Sigmoid colon (tissue), 7 donors: ENCODE data around the gene NDUFA12. TPM values are rescaled to one million over a fixed set of nuclear protein-coding genes. Genes with fewer than 3 reads are reported as not detected.

ENCODE experiments used
- DNase-seq: peaks from one replicate; pipeline ENCODE4 v3.0.0-alpha.2; 2019
- H3K27ac ChIP-seq, 4 donors: fragments of 200-600 bp; sonication (generic); one replicate each; pipeline ENCODE4 v1.5.1; 2016 to 2019; ENCODE audit warnings: mild to moderate bottlenecking in 1 of 4
- H3K27me3 ChIP-seq, 3 donors: fragments of 200-600 bp; sonication (generic); one replicate each; pipeline ENCODE4 v1.5.1; 2019; ENCODE audit warnings: mild to moderate bottlenecking in 1 of 3
- H3K36me3 ChIP-seq, 4 donors: fragments of 200-600 bp; sonication (generic); one replicate each; pipeline ENCODE4 v1.5.1; 2016 to 2019
- H3K4me1 ChIP-seq, 4 donors: fragments of 200-600 bp; sonication (generic); one replicate each; pipeline ENCODE4 v1.5.1; 2017 to 2019
- H3K4me3 ChIP-seq, 4 donors: fragments of 200-600 bp; sonication (generic); one replicate each; pipeline ENCODE4 v1.5.1; 2017 to 2019; ENCODE audit warnings: mild to moderate bottlenecking in 2 of 4, moderate library complexity in 1 of 4
- H3K9me3 ChIP-seq, 4 donors: fragments of 200-600 bp in 3 of 4; sonication (generic) in 3 of 4; one replicate each; pipeline versions ENCODE4 v1.5.1 to v1.6.1; 2013 to 2019
- EP300 ChIP-seq, 4 donors: sonication (generic); formaldehyde crosslinking; IDR thresholded peaks; one replicate each; pipeline ENCODE4 v1.6.1; 2017; ENCODE audit warnings: antibody characterized with exemption in 4 of 4
- POLR2A ChIP-seq, 2 donors: fragments of 450-650 bp; IDR thresholded peaks; one replicate each; pipeline ENCODE4 v1.6.1; 2016; ENCODE audit warnings: antibody characterized with exemption in 2 of 2, mild to moderate bottlenecking in 2 of 2, moderate library complexity in 2 of 2
- POLR2AphosphoS5 ChIP-seq, 4 donors: sonication (generic); formaldehyde crosslinking; IDR thresholded peaks; one replicate each; pipeline ENCODE4 v1.6.1; 2017; ENCODE audit warnings: antibody characterized with exemption in 4 of 4
- WGBS, 2 donors: extraction: QIAGEN DNeasy Blood & Tissue Kit; methylation state at CpG; one replicate each; pipeline ENCODE4 v1.1.7; 2013; 5-methylcytosine and 5-hydroxymethylcytosine counted together
- intact Hi-C: fragments of 100-400 bp; cut with DNase I; formaldehyde crosslinking; loops from one replicate; pipeline ENCODE4 v1.15.1; 2023
- polyA plus RNA-seq, 3 donors: library from polyadenylated mRNA; stranded (reverse); fragments of 200-250 nt; gene quantifications; one replicate each; pipeline ENCODE4 v1.2.3, GENCODE V29; 2013
- total RNA-seq, 4 donors: library from RNA; depleted of rRNA; stranded (reverse); fragments of >200 nt; gene quantifications; one replicate each; pipeline ENCODE4 v1.1.0, GENCODE V29; 2016
- TF ChIP-seq, protein P1 (sequence below), 4 experiments: fragments of 450-650 bp in 3 of 4; fragments of 200-600 bp in 1 of 4; IDR thresholded peaks; one replicate each; pipeline ENCODE4 v1.5.1; 2016 to 2019; ENCODE audit warnings: antibody characterized with exemption in 4 of 4, mild to moderate bottlenecking in 3 of 4, moderate library complexity in 2 of 4
- donor health status: healthy with polysubstance abuse.
- donor health status: Bipolar disorder and iron deficiency.
- donor health status: healthy.

Gene NDUFA12
- total and polyA plus RNA-seq, 7 donors: 95.4 to 256 (median 155) TPM

DNA sequence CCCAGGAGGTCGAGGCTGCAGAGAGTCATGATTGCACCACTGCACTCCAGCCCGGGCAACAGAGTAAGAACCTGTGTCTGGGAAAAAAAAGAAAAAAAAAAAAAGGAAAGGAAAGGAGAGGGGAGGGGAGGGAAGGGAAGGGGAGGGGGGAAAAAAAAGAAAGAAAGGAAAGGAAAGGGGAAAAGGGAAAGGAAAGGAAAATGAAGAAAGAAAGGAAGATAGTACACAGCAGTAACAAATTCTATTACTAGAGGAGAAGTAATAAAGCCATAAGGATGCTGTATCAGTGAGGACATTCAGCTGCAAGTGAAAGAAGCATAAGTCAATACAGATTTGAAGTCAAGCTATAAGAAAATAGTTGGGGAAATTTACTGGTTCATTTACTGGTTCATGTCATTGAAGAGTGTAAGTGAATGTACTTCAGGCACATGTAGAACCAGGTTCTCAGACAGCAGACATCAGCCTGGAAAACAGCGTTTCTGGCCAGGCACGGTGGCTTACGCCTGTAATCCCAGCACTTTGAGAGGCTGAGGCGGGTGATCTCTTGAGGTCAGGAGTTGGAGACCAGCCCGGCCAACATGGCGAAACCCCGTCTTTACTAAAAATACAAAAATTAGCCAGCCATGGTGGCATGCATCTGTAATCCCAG lies 37.4 kb downstream of the NDUFA12 start:
- intact Hi-C loops: no loop called here
- no peak overlapping the region for H3K27ac ChIP-seq
- H3K4me1 ChIP-seq: no peaks in the 10 kb centered on the region
- no peaks in the 10 kb centered on the region for H3K27me3 ChIP-seq
- TF ChIP-seq POLR2A (IDR thresholded peaks at IDR 0.05) (no peak), EP300 (IDR thresholded peaks at IDR 0.05) (no peak), POLR2AphosphoS5 (IDR thresholded peaks at IDR 0.05) (no peak)
- TF ChIP-seq, protein P1, sequence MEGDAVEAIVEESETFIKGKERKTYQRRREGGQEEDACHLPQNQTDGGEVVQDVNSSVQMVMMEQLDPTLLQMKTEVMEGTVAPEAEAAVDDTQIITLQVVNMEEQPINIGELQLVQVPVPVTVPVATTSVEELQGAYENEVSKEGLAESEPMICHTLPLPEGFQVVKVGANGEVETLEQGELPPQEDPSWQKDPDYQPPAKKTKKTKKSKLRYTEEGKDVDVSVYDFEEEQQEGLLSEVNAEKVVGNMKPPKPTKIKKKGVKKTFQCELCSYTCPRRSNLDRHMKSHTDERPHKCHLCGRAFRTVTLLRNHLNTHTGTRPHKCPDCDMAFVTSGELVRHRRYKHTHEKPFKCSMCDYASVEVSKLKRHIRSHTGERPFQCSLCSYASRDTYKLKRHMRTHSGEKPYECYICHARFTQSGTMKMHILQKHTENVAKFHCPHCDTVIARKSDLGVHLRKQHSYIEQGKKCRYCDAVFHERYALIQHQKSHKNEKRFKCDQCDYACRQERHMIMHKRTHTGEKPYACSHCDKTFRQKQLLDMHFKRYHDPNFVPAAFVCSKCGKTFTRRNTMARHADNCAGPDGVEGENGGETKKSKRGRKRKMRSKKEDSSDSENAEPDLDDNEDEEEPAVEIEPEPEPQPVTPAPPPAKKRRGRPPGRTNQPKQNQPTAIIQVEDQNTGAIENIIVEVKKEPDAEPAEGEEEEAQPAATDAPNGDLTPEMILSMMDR (IDR thresholded peaks at IDR 0.05): no peak
- H3K9me3 ChIP-seq: no peaks in the 10 kb centered on the region
- peaks cover 0 to 14% (median 3%) of the 10 kb centered on the region in 4 donors for H3K36me3 ChIP-seq
- no peak for DNase-seq
- no peak overlapping the region for H3K4me3 ChIP-seq
- WGBS, 2 donors: 93 to 94% methylated on average over 9 of the region's 9 CpGs

DNA sequence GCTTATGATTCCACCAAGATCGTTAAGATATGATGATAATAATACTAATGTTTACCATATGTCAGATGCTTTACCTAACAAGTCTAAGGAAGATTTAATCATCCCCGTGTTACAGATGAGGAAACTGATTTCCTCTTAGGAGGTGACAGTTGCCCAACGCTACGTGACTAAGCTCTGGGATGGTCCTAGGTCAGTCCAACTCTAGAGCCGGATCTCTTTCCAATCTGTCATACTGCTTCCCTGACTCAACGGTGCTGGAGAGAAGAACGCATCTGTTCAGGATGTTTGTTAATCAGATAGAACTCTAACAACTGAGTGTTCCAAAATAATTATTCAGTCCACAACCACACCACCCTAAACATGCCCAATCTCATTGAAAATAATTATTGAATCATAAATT lies 39.8 kb downstream of the NDUFA12 start:
- no peaks in the 10 kb centered on the region for H3K27me3 ChIP-seq
- intact Hi-C loops: no loop called here
- 80 to 89% methylated on average over 7 of the region's 7 CpGs for WGBS, 2 donors
- TF ChIP-seq, protein P1 (IDR thresholded peaks at IDR 0.05): no peak
- TF ChIP-seq POLR2A (IDR thresholded peaks at IDR 0.05) (no peak), POLR2AphosphoS5 (IDR thresholded peaks at IDR 0.05) (no peak), EP300 (IDR thresholded peaks at IDR 0.05) (no peak)
- no peaks in the 10 kb centered on the region for H3K4me1 ChIP-seq
- no peak overlapping the region for H3K27ac ChIP-seq
- DNase-seq: no peak
- H3K9me3 ChIP-seq: no peaks in the 10 kb centered on the region
- H3K36me3 ChIP-seq: no peaks in the 10 kb centered on the region
- H3K4me3 ChIP-seq: no peak overlapping the region

DNA sequence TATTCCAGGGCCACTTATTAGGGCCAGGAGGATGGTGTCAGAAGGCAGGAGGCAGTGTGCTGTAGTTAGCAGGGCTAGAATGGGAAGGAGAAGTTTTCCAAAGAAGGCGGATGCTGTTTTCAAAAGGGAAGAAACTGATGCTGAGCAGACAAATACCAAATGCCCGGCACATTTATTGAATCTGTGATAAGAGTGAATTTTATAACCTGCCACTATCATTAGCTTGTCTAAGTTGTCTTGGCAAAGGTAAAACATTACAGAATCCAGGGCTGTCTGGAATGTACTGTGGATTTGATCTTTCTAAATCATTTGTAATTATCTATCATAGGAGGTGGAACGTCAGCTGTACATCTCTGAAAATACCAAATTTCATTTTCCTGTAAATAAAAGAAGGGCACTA lies 40.8 kb downstream of the NDUFA12 start:
- TF ChIP-seq POLR2AphosphoS5 (IDR thresholded peaks at IDR 0.05): no peak
- TF ChIP-seq, protein P1 (IDR thresholded peaks at IDR 0.05): no peak
- TF ChIP-seq POLR2A (IDR thresholded peaks at IDR 0.05): no peak
- TF ChIP-seq EP300 (IDR thresholded peaks at IDR 0.05): no peak
- H3K4me1 ChIP-seq: peaks cover 0 to 2% (median 0%) of the 10 kb centered on the region in 4 donors
- H3K27me3 ChIP-seq: no peaks in the 10 kb centered on the region
- H3K9me3 ChIP-seq: no peaks in the 10 kb centered on the region
- no peak overlapping the region for H3K27ac ChIP-seq
- H3K4me3 ChIP-seq: no peak overlapping the region
- WGBS, 2 donors: 13 to 62% methylated on average over 3 of the region's 3 CpGs
- intact Hi-C loops: no loop called here
- no peaks in the 10 kb centered on the region for H3K36me3 ChIP-seq
- DNase-seq: no peak

- intact Hi-C loops: no loop called here
- whole genome bisulfite sequencing, 2 donors: 72 to 90% methylated on average over 2 of the region's 2 CpGs
These were observed 41.6 kb downstream of the NDUFA12 start for GRCh38 chr12:94961911-94962310.

More at GRCh38 chr12:94961911-94962310, 41.6 kb downstream of the NDUFA12 start:
- Histone ChIP-seq H3K27ac (no peak overlapping the region), H3K36me3 (no peaks in the 10 kb centered on the region), H3K4me3 (no peak overlapping the region), H3K9me3 (no peaks in the 10 kb centered on the region), H3K27me3 (no peaks in the 10 kb centered on the region), H3K4me1 (peaks cover 0 to 9% (median 0%) of the 10 kb centered on the region in 4 donors)
- DNase-seq: no peak
- TF ChIP-seq POLR2AphosphoS5 (IDR thresholded peaks at IDR 0.05) (no peak), POLR2A (IDR thresholded peaks at IDR 0.05) (no peak), EP300 (IDR thresholded peaks at IDR 0.05) (no peak)
- TF ChIP-seq, protein P1 (IDR thresholded peaks at IDR 0.05): no peak
